ENCODE data around the gene SMG1.

DNA sequence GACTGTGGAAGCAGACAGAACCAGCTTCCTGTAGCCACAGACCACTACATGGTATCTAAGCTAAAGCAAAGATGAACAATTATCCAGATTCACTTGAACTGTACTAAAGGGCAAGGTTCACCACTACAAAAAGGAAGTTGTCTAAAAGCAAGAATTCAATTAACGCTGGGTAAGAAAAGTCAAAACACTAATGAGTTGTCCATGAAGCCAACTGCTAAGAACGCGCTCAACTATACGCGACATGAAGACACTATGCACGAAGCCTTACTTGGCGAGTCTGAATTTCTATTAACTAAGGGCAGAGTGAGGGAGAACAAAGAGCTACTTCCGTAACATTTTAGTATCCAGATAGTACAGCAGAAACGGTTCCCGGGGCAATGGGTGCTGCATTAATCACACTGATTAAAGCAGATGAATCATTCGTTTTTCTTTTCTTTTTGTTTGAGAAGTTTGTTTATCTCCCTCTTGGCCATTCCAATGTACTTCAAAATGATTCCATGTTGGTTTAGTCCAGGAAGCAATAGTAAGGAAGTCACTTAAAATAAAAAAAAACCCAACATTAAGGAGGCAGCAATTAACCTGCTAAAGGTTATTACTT, 133.3 kb downstream of the SMG1 start:
- TF ChIP-seq CTCF (conservative IDR thresholded peaks at IDR 0.05) (no peak), EZH2 (IDR thresholded peaks at IDR 0.05; ENCODE audit: low read depth) (no peak)

Data from PC-9 (cell line).